WTC11 (cell line): ENCODE data around the gene ANAPC1. TPM values are rescaled to one million over a fixed set of nuclear protein-coding genes. Genes with fewer than 3 reads are reported as not detected.
A peak's percentile ranks its signal among the peaks of the same experiment; 100 is the strongest.

Experiments
- ATAC-seq: fragments of 200-7000 bp; cut with Tn5 transposase; 2 replicates; pipeline ENCODE4 v1.10.0; 2021; ENCODE audit warnings: mild to moderate bottlenecking, moderate library complexity
- CTCF ChIA-PET: fragments of 300-600 bp; sonication (Branson Sonifier 250); formaldehyde crosslinking; loops from one replicate; lab custom pipeline; 2021; ENCODE audit warnings: antibody characterized with exemption; lab: Charles Lee
- POLR2A ChIA-PET: fragments of 350-600 bp; sonication (Branson Sonifier 250); formaldehyde crosslinking; loops from one replicate; lab custom pipeline; 2021; ENCODE audit warnings: antibody characterized with exemption; lab: Charles Lee
- DNase-seq: peaks from one replicate; pipeline ENCODE4 v3.0.0; 2021; ENCODE audit warnings: low spot score
- H3K27ac Mint-ChIP-seq: 2 replicates; pipeline ENCODE4 v1.8.0; 2021; ENCODE audit warnings: mixed read lengths
- H3K27me3 Mint-ChIP-seq: 2 replicates; pipeline ENCODE4 v1.8.0; 2021; ENCODE audit warnings: low read depth, mild to moderate bottlenecking, moderate library complexity, mixed read lengths
- H3K36me3 Mint-ChIP-seq: 2 replicates; pipeline ENCODE4 v1.8.0; 2021; ENCODE audit warnings: mixed read lengths
- H3K4me1 Mint-ChIP-seq: 2 replicates; pipeline ENCODE4 v1.8.0; 2022; ENCODE audit warnings: mixed read lengths
- H3K4me3 Mint-ChIP-seq: 2 replicates; pipeline ENCODE4 v1.8.0; 2021; ENCODE audit warnings: mild to moderate bottlenecking, moderate library complexity, mixed read lengths
- H3K9me3 Mint-ChIP-seq: 2 replicates; pipeline ENCODE4 v1.8.0; 2021; ENCODE audit warnings: mixed read lengths
- ATF2 ChIP-seq: sonication (generic); formaldehyde crosslinking; IDR thresholded peaks from 2 replicates; pipeline ENCODE4 v1.8.1; 2022; ENCODE audit warnings: low read depth, missing genetic modification reagents, borderline replicate concordance
- ATF3 ChIP-seq: sonication (generic); formaldehyde crosslinking; conservative IDR thresholded peaks from 2 replicates; pipeline ENCODE4 v1.8.1; 2022; ENCODE audit warnings: mild to moderate bottlenecking, missing genetic modification reagents
- CTCF ChIP-seq: fragments of 200-600 bp; IDR thresholded peaks from 2 replicates; pipeline ENCODE4 v1.8.0; 2022; ENCODE audit warnings: antibody characterized with exemption
- ERG ChIP-seq: fragments of 250-450 bp; sonication (Bioruptor Pico); IDR thresholded peaks from 2 replicates; pipeline ENCODE4 v1.8.0; 2021; ENCODE audit warnings: mild to moderate bottlenecking
- ETV6 ChIP-seq: sonication (generic); formaldehyde crosslinking; IDR thresholded peaks from 2 replicates; pipeline ENCODE4 v1.8.1; 2022; ENCODE audit warnings: mild to moderate bottlenecking, missing genetic modification reagents
- FOXK1 ChIP-seq: sonication (generic); formaldehyde crosslinking; IDR thresholded peaks from 2 replicates; pipeline ENCODE4 v1.8.0; 2022; ENCODE audit warnings: mild to moderate bottlenecking, moderate library complexity, missing genetic modification reagents
- FOXP4 ChIP-seq: sonication (generic); formaldehyde crosslinking; IDR thresholded peaks from 2 replicates; pipeline ENCODE4 v1.8.0; 2022; ENCODE audit warnings: mild to moderate bottlenecking, missing genetic modification reagents
- GABPB1 ChIP-seq: sonication (generic); formaldehyde crosslinking; IDR thresholded peaks from 2 replicates; pipeline ENCODE4 v1.8.1; 2023; ENCODE audit warnings: mild to moderate bottlenecking, missing genetic modification reagents
- HMGA2 ChIP-seq: fragments of 250-450 bp; sonication (Bioruptor Pico); IDR thresholded peaks from 2 replicates; pipeline ENCODE4 v1.4.0; 2021; ENCODE audit warnings: mild to moderate bottlenecking, moderate library complexity
- HMGXB4 ChIP-seq: sonication (generic); formaldehyde crosslinking; IDR thresholded peaks from 2 replicates; pipeline ENCODE4 v1.8.1; 2023; ENCODE audit warnings: mild to moderate bottlenecking, moderate library complexity, missing genetic modification reagents
- JUN ChIP-seq: sonication (generic); formaldehyde crosslinking; IDR thresholded peaks from 2 replicates; pipeline ENCODE4 v1.8.0; 2023; ENCODE audit warnings: mild to moderate bottlenecking, missing genetic modification reagents
- KAT7 ChIP-seq: sonication (generic); formaldehyde crosslinking; IDR thresholded peaks from 2 replicates; pipeline ENCODE4 v1.8.1; 2023; ENCODE audit warnings: missing genetic modification reagents, mild to moderate bottlenecking, borderline replicate concordance
- MXD4 ChIP-seq: fragments of 250-450 bp; sonication (Bioruptor Pico); IDR thresholded peaks from 2 replicates; pipeline ENCODE4 v1.8.0; 2021; ENCODE audit warnings: mild to moderate bottlenecking, moderate library complexity, borderline replicate concordance
- NFE2L1 ChIP-seq: sonication (generic); formaldehyde crosslinking; IDR thresholded peaks from 2 replicates; pipeline ENCODE4 v1.8.1; 2023; ENCODE audit warnings: missing genetic modification reagents
- PRRX2 ChIP-seq: fragments of 250-450 bp; sonication (Bioruptor Pico); IDR thresholded peaks from 2 replicates; pipeline ENCODE4 v1.8.0; 2021; ENCODE audit warnings: mild to moderate bottlenecking
- ZNF138 ChIP-seq: sonication (generic); formaldehyde crosslinking; conservative IDR thresholded peaks from 2 replicates; pipeline ENCODE4 v1.8.1; 2022; ENCODE audit warnings: mild to moderate bottlenecking, moderate library complexity, missing genetic modification reagents
- ZNF219 ChIP-seq: sonication (generic); formaldehyde crosslinking; IDR thresholded peaks from 2 replicates; pipeline ENCODE4 v1.8.0; 2023; ENCODE audit warnings: missing genetic modification reagents, mild to moderate bottlenecking, borderline replicate concordance
- ZNF512 ChIP-seq: sonication (generic); formaldehyde crosslinking; IDR thresholded peaks from 2 replicates; pipeline ENCODE4 v1.8.1; 2022; ENCODE audit warnings: missing genetic modification reagents, borderline replicate concordance
- total RNA-seq: library from RNA; stranded (reverse); gene quantifications from 3 replicates; pipeline ENCODE4 v1.2.3, GENCODE V29; 2021

Gene ANAPC1
- total RNA-seq, 1 experiment from 2014 or later = 122 TPM

GRCh38 chr2:111897924-111898702 is 14.1 kb upstream of the ANAPC1 start, which contains the start of gene MERTK (continued):
- TF ChIP-seq ATF2 (CRISPR knock-in tag) = no peak
- no peak for TF ChIP-seq KAT7
- TF ChIP-seq ZNF138 (CRISPR knock-in tag) = no peak
- TF ChIP-seq HMGXB4 = peak; percentile 34; the same call in 1 of the 2 replicates

GRCh38 chr2:111897630-111897923 is 13.6 kb upstream of the ANAPC1 start:
- Mint-ChIP-seq H3K27ac (peak overlapping the region; percentile 76), H3K4me3 (peak overlapping the region; percentile 85), H3K27me3 (peaks cover 33% of the 10 kb centered on the region), H3K36me3 (no peaks in the 10 kb centered on the region), H3K4me1 (peaks cover 27% of the 10 kb centered on the region), H3K9me3 (no peaks in the 10 kb centered on the region)
- DNase-seq (no peak), ATAC-seq (peak; percentile 2)
- POLR2A ChIA-PET = no interaction called here
- TF ChIP-seq HMGA2 (CRISPR knock-in tag) = no peak
- no peak for TF ChIP-seq FOXK1 (CRISPR knock-in tag)
- TF ChIP-seq NFE2L1 = no peak
- no peak for TF ChIP-seq FOXP4 (CRISPR knock-in tag)
- no peak for TF ChIP-seq ATF3 (CRISPR knock-in tag)
- TF ChIP-seq ZNF512 = no peak
- no peak for TF ChIP-seq PRRX2 (CRISPR knock-in tag)
- TF ChIP-seq MXD4 = no peak
- TF ChIP-seq GABPB1 = no peak
- TF ChIP-seq CTCF = no peak
- CTCF ChIA-PET = interaction anchor here (0.6 to 3.3 kb wide), 13 partner anchors 10 to 704 kb away, joined by 3 to 14 read pairs (median 3); partner anchors contain the start of genes ANAPC1 and TMEM87B

GRCh38 chr2:111896576-111896975 is 12.6 kb upstream of the ANAPC1 start:
- H3K4me3 Mint-ChIP-seq = peak overlapping the region; percentile 9; the same call in 1 of the 2 replicates
- H3K4me1 Mint-ChIP-seq = peaks cover 27% of the 10 kb centered on the region
- ChIA-PET POLR2A (no interaction called here), CTCF (no interaction called here)
- no peak for ATAC-seq
- no peak for DNase-seq
- no peak overlapping the region for H3K27ac Mint-ChIP-seq
- peaks cover 33% of the 10 kb centered on the region for H3K27me3 Mint-ChIP-seq
- H3K9me3 Mint-ChIP-seq = no peaks in the 10 kb centered on the region
- H3K36me3 Mint-ChIP-seq = no peaks in the 10 kb centered on the region
- TF ChIP-seq ERG = no peak
- no peak for TF ChIP-seq FOXK1 (CRISPR knock-in tag)
- no peak for TF ChIP-seq ZNF512
- TF ChIP-seq ETV6 = no peak
- TF ChIP-seq ZNF219 (CRISPR knock-in tag) = no peak
- no peak for TF ChIP-seq JUN (CRISPR knock-in tag)
- TF ChIP-seq HMGXB4 = no peak
